Measurements from ENCODE around the gene LYAR. TPM values are rescaled to one million over a fixed set of nuclear protein-coding genes. Genes with fewer than 3 reads are reported as not detected.

LYAR gene
- total RNA-seq, 2 donors from 2014 or later, result 7.3 to 20.7 TPM

DNA sequence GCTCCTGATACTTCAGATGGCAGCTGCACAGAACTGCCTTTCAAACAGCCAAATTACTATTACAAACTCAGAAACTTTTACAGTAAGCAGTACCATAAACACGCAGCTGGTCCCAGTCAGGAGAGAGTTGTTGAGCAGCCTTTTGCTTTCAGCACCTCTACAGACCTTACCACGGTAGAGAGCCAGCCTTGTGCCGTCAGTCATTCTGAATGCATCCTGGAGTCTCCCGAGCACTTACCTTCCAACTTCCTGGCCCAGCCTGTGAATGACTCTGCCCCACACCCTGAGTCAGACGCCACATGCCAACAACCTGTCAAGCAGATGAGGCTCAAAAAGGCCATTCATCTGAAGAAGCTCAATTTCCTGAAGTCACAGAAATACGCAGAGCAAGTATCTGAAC, 12.5 kb upstream of the LYAR start:
- H3K36me3 ChIP-seq, result peaks cover 19% of the 10 kb centered on the region
- ATAC-seq (ENCODE audit: insufficient number of reproducible peaks, low FRiP score, low read depth) (no peak), DNase-seq (ENCODE audit: low spot score) (no peak)
- H3K27me3 ChIP-seq (replicated peaks; ENCODE audit: insufficient read depth), result no peaks in the 10 kb centered on the region
- no peak overlapping the region for H3K4me3 ChIP-seq
- H3K27ac ChIP-seq, result no peak overlapping the region
- no peak for TF ChIP-seq CTCF (IDR thresholded peaks at IDR 0.05)
- no peaks in the 10 kb centered on the region for H3K9me3 ChIP-seq
- no peaks in the 10 kb centered on the region for H3K4me1 ChIP-seq (ENCODE audit: control insufficient read depth in 1 of 2, low read depth in 2 of 2)

DNA sequence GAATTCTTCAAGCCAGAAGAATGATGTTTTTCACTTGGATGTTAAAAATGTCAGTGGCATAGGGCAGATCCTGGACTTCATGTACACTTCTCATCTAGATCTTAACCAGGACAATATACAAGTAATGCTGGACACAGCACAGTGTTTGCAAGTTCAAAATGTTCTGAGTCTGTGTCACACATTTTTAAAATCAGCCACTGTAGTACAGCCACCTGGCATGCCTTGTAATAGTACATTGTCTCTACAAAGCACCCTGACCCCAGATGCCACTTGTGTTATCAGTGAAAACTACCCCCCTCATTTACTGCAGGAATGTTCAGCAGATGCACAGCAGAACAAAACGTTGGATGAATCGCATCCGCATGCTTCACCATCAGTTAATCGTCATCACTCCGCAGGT, 12.0 kb upstream of the LYAR start:
- Histone ChIP-seq H3K27me3 (replicated peaks; ENCODE audit: insufficient read depth) (no peaks in the 10 kb centered on the region), H3K27ac (no peak overlapping the region), H3K36me3 (peaks cover 17% of the 10 kb centered on the region), H3K4me3 (no peak overlapping the region), H3K9me3 (no peaks in the 10 kb centered on the region), H3K4me1 (ENCODE audit: control insufficient read depth in 1 of 2, low read depth in 2 of 2) (no peaks in the 10 kb centered on the region)
- TF ChIP-seq CTCF (IDR thresholded peaks at IDR 0.05), result no peak
- DNase-seq (ENCODE audit: low spot score), result no peak
- ATAC-seq (ENCODE audit: insufficient number of reproducible peaks, low FRiP score, low read depth), result no peak

DNA sequence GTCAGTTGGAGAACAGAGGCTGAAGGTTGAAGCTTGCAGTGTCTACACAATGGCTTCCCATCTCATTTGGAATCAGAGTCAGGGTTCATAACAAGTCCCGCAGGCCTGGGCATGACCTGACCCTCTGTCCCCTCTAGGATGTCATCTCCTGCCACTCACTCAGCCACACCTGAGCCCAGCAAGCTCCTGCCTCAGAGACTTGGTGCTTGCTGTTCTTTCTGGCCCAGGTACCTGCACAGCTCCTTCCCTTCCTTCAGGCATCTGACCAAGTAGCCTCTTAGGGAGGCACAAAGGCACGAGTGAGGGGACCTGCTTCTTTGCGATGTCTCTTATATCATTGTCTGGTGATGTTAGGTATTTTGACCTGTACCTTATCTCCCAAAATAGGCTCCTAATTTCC, 9.1 kb upstream of the LYAR start:
- peaks cover 9% of the 10 kb centered on the region for H3K36me3 ChIP-seq
- H3K27me3 ChIP-seq (replicated peaks; ENCODE audit: insufficient read depth), result no peaks in the 10 kb centered on the region
- TF ChIP-seq CTCF (IDR thresholded peaks at IDR 0.05), result no peak
- no peaks in the 10 kb centered on the region for H3K9me3 ChIP-seq
- ATAC-seq (ENCODE audit: insufficient number of reproducible peaks, low FRiP score, low read depth), result no peak
- no peaks in the 10 kb centered on the region for H3K4me1 ChIP-seq (ENCODE audit: control insufficient read depth in 1 of 2, low read depth in 2 of 2)
- DNase-seq (ENCODE audit: low spot score), result no peak
- no peak overlapping the region for H3K27ac ChIP-seq
- H3K4me3 ChIP-seq, result no peak overlapping the region

GRCh38 chr4:4296283-4296846, 6.4 kb upstream of the LYAR start:
- ATAC-seq (ENCODE audit: insufficient number of reproducible peaks, low FRiP score, low read depth) (no peak), DNase-seq (ENCODE audit: low spot score) (no peak)
- Histone ChIP-seq H3K36me3 (no peaks in the 10 kb centered on the region), H3K4me1 (ENCODE audit: control insufficient read depth in 1 of 2, low read depth in 2 of 2) (peaks cover 2 to 4% of the 10 kb centered on the region in 2 donors), H3K4me3 (no peak overlapping the region), H3K27me3 (replicated peaks; ENCODE audit: insufficient read depth) (no peaks in the 10 kb centered on the region), H3K27ac (no peak overlapping the region), H3K9me3 (no peaks in the 10 kb centered on the region)
- no peak for TF ChIP-seq CTCF (IDR thresholded peaks at IDR 0.05)

GRCh38 chr4:4293279-4293678, 3.3 kb upstream of the LYAR start:
- Histone ChIP-seq H3K9me3 (no peaks in the 10 kb centered on the region), H3K27me3 (replicated peaks; ENCODE audit: insufficient read depth) (no peaks in the 10 kb centered on the region), H3K27ac (no peak overlapping the region), H3K4me1 (ENCODE audit: control insufficient read depth in 1 of 2, low read depth in 2 of 2) (peaks cover 17 to 22% of the 10 kb centered on the region in 2 donors), H3K36me3 (no peaks in the 10 kb centered on the region), H3K4me3 (no peak overlapping the region)
- DNase-seq (ENCODE audit: low spot score), result no peak
- TF ChIP-seq CTCF (IDR thresholded peaks at IDR 0.05), result no peak
- no peak for ATAC-seq (ENCODE audit: insufficient number of reproducible peaks, low FRiP score, low read depth)

Measured in thoracic aorta (tissue), 2 donors.